ENCODE measurements around the gene ADCY5. TPM values are rescaled to one million over a fixed set of nuclear protein-coding genes. Genes with fewer than 3 reads are reported as not detected.

ADCY5 gene
- total RNA-seq, 1 donor from 2014 or later = 10.6 TPM

GRCh38 chr3:123278446-123278845, 170.4 kb downstream of the ADCY5 start:
- no peak overlapping the region for H3K4me3 Mint-ChIP-seq (ENCODE audit: unreplicated experiment)
- H3K27ac Mint-ChIP-seq (ENCODE audit: unreplicated experiment) = no peak overlapping the region
- DNase-seq (ENCODE audit: extremely low spot score, unreplicated experiment) = no peak
- H3K4me1 Mint-ChIP-seq (ENCODE audit: unreplicated experiment) = peaks cover 7% of the 10 kb centered on the region
- no peaks in the 10 kb centered on the region for H3K27me3 Mint-ChIP-seq (ENCODE audit: unreplicated experiment)
- no peaks in the 10 kb centered on the region for H3K9me3 Mint-ChIP-seq (ENCODE audit: unreplicated experiment)
- H3K36me3 Mint-ChIP-seq (ENCODE audit: unreplicated experiment) = peaks cover 8% of the 10 kb centered on the region
- no peak for TF ChIP-seq CTCF (IDR thresholded peaks at IDR 0.05)

DNA sequence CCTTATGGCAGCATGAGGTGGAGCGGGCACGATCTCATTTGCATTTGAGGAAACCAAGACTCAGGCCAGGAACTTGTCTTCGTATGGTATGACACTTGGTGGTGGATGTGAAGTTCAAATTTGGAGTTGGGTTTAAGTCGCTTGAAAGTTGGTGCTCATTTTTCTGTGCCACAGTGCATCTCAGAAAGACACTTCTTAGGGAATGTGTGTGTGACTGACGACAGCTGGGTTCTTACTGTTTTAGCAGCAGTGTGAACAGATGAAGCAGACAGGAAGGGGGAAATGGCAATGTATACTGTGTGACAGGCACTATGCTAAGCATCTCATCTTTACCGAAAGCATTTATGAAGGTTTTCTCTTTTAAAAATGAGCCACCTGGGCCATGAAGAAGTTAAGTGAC, 171.8 kb downstream of the ADCY5 start:
- Mint-ChIP-seq H3K4me1 (ENCODE audit: unreplicated experiment) (peaks cover 18% of the 10 kb centered on the region), H3K27me3 (ENCODE audit: unreplicated experiment) (no peaks in the 10 kb centered on the region), H3K4me3 (ENCODE audit: unreplicated experiment) (no peak overlapping the region), H3K9me3 (ENCODE audit: unreplicated experiment) (no peaks in the 10 kb centered on the region), H3K27ac (ENCODE audit: unreplicated experiment) (no peak overlapping the region), H3K36me3 (ENCODE audit: unreplicated experiment) (peaks cover 8% of the 10 kb centered on the region)
- DNase-seq (ENCODE audit: extremely low spot score, unreplicated experiment) = no peak
- no peak for TF ChIP-seq CTCF (IDR thresholded peaks at IDR 0.05)

GRCh38 chr3:123276346-123277006, 172.4 kb downstream of the ADCY5 start:
- no peaks in the 10 kb centered on the region for H3K9me3 Mint-ChIP-seq (ENCODE audit: unreplicated experiment)
- no peak overlapping the region for H3K27ac Mint-ChIP-seq (ENCODE audit: unreplicated experiment)
- H3K27me3 Mint-ChIP-seq (ENCODE audit: unreplicated experiment) = no peaks in the 10 kb centered on the region
- DNase-seq (ENCODE audit: extremely low spot score, unreplicated experiment) = no peak
- no peak overlapping the region for H3K4me3 Mint-ChIP-seq (ENCODE audit: unreplicated experiment)
- H3K4me1 Mint-ChIP-seq (ENCODE audit: unreplicated experiment) = peaks cover 18% of the 10 kb centered on the region
- H3K36me3 Mint-ChIP-seq (ENCODE audit: unreplicated experiment) = peaks cover 13% of the 10 kb centered on the region
- TF ChIP-seq CTCF (IDR thresholded peaks at IDR 0.05) = no peak

GRCh38 chr3:123275691-123276090, 173.2 kb downstream of the ADCY5 start:
- Mint-ChIP-seq H3K4me3 (ENCODE audit: unreplicated experiment) (no peak overlapping the region), H3K9me3 (ENCODE audit: unreplicated experiment) (no peaks in the 10 kb centered on the region), H3K27me3 (ENCODE audit: unreplicated experiment) (no peaks in the 10 kb centered on the region), H3K36me3 (ENCODE audit: unreplicated experiment) (peaks cover 14% of the 10 kb centered on the region), H3K4me1 (ENCODE audit: unreplicated experiment) (peaks cover 18% of the 10 kb centered on the region), H3K27ac (ENCODE audit: unreplicated experiment) (no peak overlapping the region)
- no peak for DNase-seq (ENCODE audit: extremely low spot score, unreplicated experiment)
- no peak for TF ChIP-seq CTCF (IDR thresholded peaks at IDR 0.05)

DNA sequence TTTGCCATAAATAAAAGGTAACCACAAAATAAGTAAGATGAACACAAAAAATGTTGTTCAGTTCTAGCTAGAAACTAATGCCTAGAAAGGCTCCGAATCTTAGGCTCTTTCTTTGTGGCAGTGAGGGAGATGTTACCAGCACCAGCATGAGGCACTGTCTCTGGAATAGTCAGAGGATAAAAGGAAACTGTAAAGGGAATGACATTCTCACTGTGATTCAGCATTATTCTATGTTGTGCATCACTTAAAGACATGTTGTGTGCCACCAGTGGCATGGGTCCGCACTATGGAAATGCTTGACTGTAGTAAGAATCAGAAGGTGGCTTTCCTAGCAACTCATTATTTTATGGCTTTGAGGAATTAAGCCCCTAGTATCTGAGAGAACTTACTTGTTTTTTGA, 176.3 kb downstream of the ADCY5 start:
- Mint-ChIP-seq H3K36me3 (ENCODE audit: unreplicated experiment) (peaks cover 12% of the 10 kb centered on the region), H3K9me3 (ENCODE audit: unreplicated experiment) (no peaks in the 10 kb centered on the region), H3K27me3 (ENCODE audit: unreplicated experiment) (no peaks in the 10 kb centered on the region), H3K4me1 (ENCODE audit: unreplicated experiment) (peaks cover 18% of the 10 kb centered on the region), H3K4me3 (ENCODE audit: unreplicated experiment) (no peak overlapping the region), H3K27ac (ENCODE audit: unreplicated experiment) (peak overlapping the region; percentile 76)
- TF ChIP-seq CTCF (IDR thresholded peaks at IDR 0.05) = no peak
- DNase-seq (ENCODE audit: extremely low spot score, unreplicated experiment) = no peak

Measured in osteocyte (in vitro differentiated cells).